B cell (primary cell): ENCODE results near the gene CAMK2B. TPM values are rescaled to one million over a fixed set of nuclear protein-coding genes. Genes with fewer than 3 reads are reported as not detected.
A peak's percentile ranks its signal among the peaks of the same experiment; 100 is the strongest.

Source experiments
- ATAC-seq: fragments of 200-7000 bp; cut with Tn5 transposase; one replicate; pipeline ENCODE4 v1.10.0; 2021; ENCODE audit warnings: low read depth, mild to moderate bottlenecking, moderate number of reproducible peaks, moderate library complexity
- CTCF ChIA-PET: fragments of 350-600 bp; sonication (Branson Sonifier 250); formaldehyde crosslinking; loops from one replicate; lab custom pipeline; 2021; ENCODE audit warnings: antibody characterized with exemption, inconsistent platforms; lab: Charles Lee
- POLR2A ChIA-PET: fragments of 350-600 bp; sonication (Branson Sonifier 250); formaldehyde crosslinking; loops from one replicate; lab custom pipeline; 2021; ENCODE audit warnings: antibody characterized with exemption; lab: Charles Lee
- DNase-seq: peaks from one replicate; pipeline ENCODE4 v3.0.0; 2013
- H2AFZ ChIP-seq: 2 replicates; pipeline ENCODE4 v1.6.1; 2012; ENCODE audit warnings: mild to moderate bottlenecking, low read depth, low read length; ENCODE audit not compliant: insufficient read depth, poor library complexity, severe bottlenecking
- H3K27ac ChIP-seq, 2 donors: 1 replicate in 1 of 2; 2 replicates in 1 of 2; pipeline ENCODE4 v1.5.1; 2012 to 2013; ENCODE audit warnings: low read length in 2 of 2, mild to moderate bottlenecking in 2 of 2, moderate library complexity in 1 of 2
- H3K27me3 ChIP-seq, 4 experiments: fragments of 200-600 bp in 1 of 4; sonication (generic) in 1 of 4; replicated peaks in 1 of 4; 1 replicate in 2 of 4; 2 replicates in 2 of 4; pipeline versions ENCODE4 v1.6.1 to v1.7.0; 2013 to 2016; ENCODE audit warnings: low read length in 3 of 4, mild to moderate bottlenecking in 2 of 4, mixed read lengths in 1 of 4, moderate library complexity in 1 of 4; ENCODE audit not compliant: insufficient read depth in 4 of 4, control insufficient read depth in 3 of 4; ENCODE audit errors: control extremely low read depth in 1 of 4
- H3K36me3 ChIP-seq, 2 experiments: replicated peaks in 1 of 2; 1 replicate in 1 of 2; 2 replicates in 1 of 2; pipeline versions ENCODE4 v1.6.1 to v1.7.1; 2013; ENCODE audit warnings: low read length in 1 of 2; ENCODE audit not compliant: insufficient read depth in 2 of 2, control insufficient read depth in 1 of 2; ENCODE audit errors: control extremely low read depth in 1 of 2, extremely low read depth in 1 of 2
- H3K4me1 ChIP-seq, 2 donors: fragments of 200-600 bp in 1 of 2; sonication (generic) in 1 of 2; 1 replicate in 1 of 2; 2 replicates in 1 of 2; pipeline versions ENCODE4 v1.5.1 to v1.6.1; 2013 to 2017; ENCODE audit warnings: low read length in 2 of 2; ENCODE audit not compliant: control insufficient read depth in 2 of 2, insufficient read depth in 2 of 2
- H3K4me2 ChIP-seq: replicated peaks from 2 replicates; pipeline ENCODE3; 2012; ENCODE audit warnings: mild to moderate bottlenecking, low read depth, low read length; ENCODE audit not compliant: poor library complexity, severe bottlenecking
- H3K4me3 ChIP-seq, 5 experiments: fragments of 200-600 bp in 1 of 5; sonication (generic) in 1 of 5; 1 replicate in 3 of 5; 2 replicates in 2 of 5; pipeline versions ENCODE4 v1.5.1 to v1.7.0; 2011 to 2016; ENCODE audit warnings: low read length in 4 of 5, mild to moderate bottlenecking in 4 of 5, low read depth in 2 of 5, control low read depth in 1 of 5, moderate library complexity in 1 of 5; ENCODE audit not compliant: insufficient read depth in 1 of 5; ENCODE audit errors: control extremely low read depth in 1 of 5, extremely low read depth in 1 of 5
- H3K79me2 ChIP-seq: fragments of 200-600 bp; sonication (generic); one replicate; pipeline ENCODE4 v1.6.0; 2016; ENCODE audit warnings: low read length; ENCODE audit not compliant: control insufficient read depth, insufficient read depth
- H3K9ac ChIP-seq: fragments of 200-600 bp; sonication (generic); 2 replicates; pipeline ENCODE4 v1.6.1; 2017; ENCODE audit warnings: mild to moderate bottlenecking, low read length, moderate library complexity
- H3K9me3 ChIP-seq, 3 donors: one replicate each; pipeline versions ENCODE4 v1.6.1 to v1.7.1; 2013; ENCODE audit warnings: low read length in 2 of 3; ENCODE audit not compliant: control insufficient read depth in 2 of 3, insufficient read depth in 1 of 3; ENCODE audit errors: control extremely low read depth in 1 of 3
- H4K20me1 ChIP-seq: 2 replicates; pipeline ENCODE4 v1.6.0; 2012; ENCODE audit warnings: mild to moderate bottlenecking, low read length; ENCODE audit not compliant: insufficient read depth, control insufficient read depth, poor library complexity, severe bottlenecking
- H3K27ac Mint-ChIP-seq: one replicate; pipeline ENCODE4 v1.8.0; 2021; ENCODE audit warnings: mixed read lengths
- H3K27me3 Mint-ChIP-seq: one replicate; pipeline ENCODE4 v1.8.0; 2021; ENCODE audit warnings: mixed read lengths
- H3K4me1 Mint-ChIP-seq: one replicate; pipeline ENCODE4 v1.8.0; 2021; ENCODE audit warnings: mixed read lengths
- H3K4me3 Mint-ChIP-seq: one replicate; pipeline ENCODE4 v1.8.0; 2021; ENCODE audit warnings: mixed read lengths
- H3K9me3 Mint-ChIP-seq: one replicate; pipeline ENCODE4 v1.8.0; 2022; ENCODE audit warnings: mixed read lengths; ENCODE audit not compliant: insufficient read depth
- EZH2 ChIP-seq: IDR thresholded peaks from 2 replicates; pipeline ENCODE4 v1.6.1; 2012; ENCODE audit warnings: borderline replicate concordance, low read depth, mild to moderate bottlenecking, moderate library complexity, low read length; ENCODE audit not compliant: insufficient read depth, poor library complexity, severe bottlenecking
- WGBS: methylation state at CpG from one replicate; pipeline ENCODE4 v1.1.5; 2013; ENCODE audit warnings: missing lambda C conversion rate; ENCODE audit not compliant: insufficient coverage; 5-methylcytosine and 5-hydroxymethylcytosine counted together
- intact Hi-C: fragments of 100-400 bp; cut with micrococcal nuclease; formaldehyde crosslinking; loops from one replicate; pipeline ENCODE4 v1.10.0; 2022
- polyA plus RNA-seq: library from polyadenylated mRNA; depleted of rRNA; stranded (reverse); fragments of >200 nt; gene quantifications from 2 replicates; pipeline ENCODE4 v1.2.3, GENCODE V29; 2012
- total RNA-seq, 2 donors: library from RNA; stranded (reverse); fragments of 120-200 nt in 1 of 2; gene quantifications; 1 replicate in 1 of 2; 2 replicates in 1 of 2; pipeline versions ENCODE4 v1.2.3 to v1.2.4, GENCODE V29; 2013 to 2022
- TF ChIP-seq, protein P1 (sequence below): fragments of 200-600 bp; IDR thresholded peaks from one replicate; pipeline ENCODE4 v1.8.0; 2022; ENCODE audit warnings: antibody characterized with exemption, mild to moderate bottlenecking

CAMK2B gene
- total and polyA plus RNA-seq, 2 donors (not counting 1 experiment from before 2014, with no cell fraction given): 0.42 TPM; not detected in 1

DNA sequence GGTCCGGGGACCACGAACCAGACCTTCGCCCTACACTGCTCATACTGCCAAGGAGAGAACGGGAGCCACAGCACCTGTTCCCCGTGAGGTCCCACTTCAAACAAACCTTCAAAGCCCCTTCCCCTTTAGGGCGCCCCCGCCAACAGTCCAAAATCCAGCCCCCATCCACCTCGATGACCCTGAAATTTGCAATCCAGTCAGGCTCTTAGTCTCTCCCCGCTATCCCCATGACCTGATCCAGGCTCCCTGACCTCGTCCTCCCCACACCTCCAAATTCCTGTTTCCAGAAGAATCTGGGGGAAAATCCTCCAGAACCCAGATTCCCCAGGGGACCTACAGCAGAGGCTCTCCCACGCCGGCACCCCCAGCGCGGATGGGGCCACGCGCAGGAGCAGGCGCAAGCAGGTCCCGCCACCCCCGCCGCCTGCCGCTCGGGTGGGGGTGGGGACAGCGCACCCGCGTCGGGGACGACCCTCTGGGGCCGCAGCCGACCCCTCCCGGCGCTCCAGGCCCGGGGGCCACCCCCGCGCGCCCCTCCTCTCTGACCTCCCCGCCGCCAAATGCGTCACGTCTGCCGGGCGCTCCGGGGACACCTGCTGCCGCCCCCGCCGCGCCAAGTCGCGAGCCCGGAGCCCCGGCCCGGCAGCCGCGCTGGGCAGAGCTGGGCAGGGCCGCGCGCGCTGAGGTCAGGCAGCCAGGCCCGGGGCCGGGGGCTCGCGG lies 753 bp downstream of the CAMK2B start:
- WGBS: 5% methylated on average over 61 of the region's 61 CpGs
- peak overlapping the region; percentile 61 for H3K4me2 ChIP-seq
- H3K27ac ChIP-seq: no peak overlapping the region
- H3K4me1 ChIP-seq: peaks cover 6 to 7% of the 10 kb centered on the region in 2 donors
- H3K9me3 ChIP-seq: peaks cover 0 to 5% (median 0%) of the 10 kb centered on the region in 3 donors
- no peak overlapping the region for H3K9ac ChIP-seq
- POLR2A ChIA-PET: no interaction called here
- no peaks in the 10 kb centered on the region for H3K36me3 ChIP-seq
- H2AFZ ChIP-seq: no peak overlapping the region
- Mint-ChIP-seq H3K9me3 (peaks cover 3% of the 10 kb centered on the region), H3K27ac (no peak overlapping the region), H3K4me3 (peak overlapping the region; percentile 71), H3K4me1 (peaks cover 15% of the 10 kb centered on the region), H3K27me3 (peaks cover 38% of the 10 kb centered on the region)
- CTCF ChIA-PET: no interaction called here
- no peak for TF ChIP-seq EZH2
- TF ChIP-seq, protein P1, sequence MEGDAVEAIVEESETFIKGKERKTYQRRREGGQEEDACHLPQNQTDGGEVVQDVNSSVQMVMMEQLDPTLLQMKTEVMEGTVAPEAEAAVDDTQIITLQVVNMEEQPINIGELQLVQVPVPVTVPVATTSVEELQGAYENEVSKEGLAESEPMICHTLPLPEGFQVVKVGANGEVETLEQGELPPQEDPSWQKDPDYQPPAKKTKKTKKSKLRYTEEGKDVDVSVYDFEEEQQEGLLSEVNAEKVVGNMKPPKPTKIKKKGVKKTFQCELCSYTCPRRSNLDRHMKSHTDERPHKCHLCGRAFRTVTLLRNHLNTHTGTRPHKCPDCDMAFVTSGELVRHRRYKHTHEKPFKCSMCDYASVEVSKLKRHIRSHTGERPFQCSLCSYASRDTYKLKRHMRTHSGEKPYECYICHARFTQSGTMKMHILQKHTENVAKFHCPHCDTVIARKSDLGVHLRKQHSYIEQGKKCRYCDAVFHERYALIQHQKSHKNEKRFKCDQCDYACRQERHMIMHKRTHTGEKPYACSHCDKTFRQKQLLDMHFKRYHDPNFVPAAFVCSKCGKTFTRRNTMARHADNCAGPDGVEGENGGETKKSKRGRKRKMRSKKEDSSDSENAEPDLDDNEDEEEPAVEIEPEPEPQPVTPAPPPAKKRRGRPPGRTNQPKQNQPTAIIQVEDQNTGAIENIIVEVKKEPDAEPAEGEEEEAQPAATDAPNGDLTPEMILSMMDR: no peak
- no peak for ATAC-seq
- no peaks in the 10 kb centered on the region for H3K79me2 ChIP-seq
- peak overlapping the region in 1 of 5 experiments; percentile 14 for H3K4me3 ChIP-seq
- H4K20me1 ChIP-seq: no peaks in the 10 kb centered on the region
- intact Hi-C loops: no loop called here
- H3K27me3 ChIP-seq: peaks cover 0 to 43% (median 7%) of the 10 kb centered on the region in 4 experiments
- DNase-seq: no peak

DNA sequence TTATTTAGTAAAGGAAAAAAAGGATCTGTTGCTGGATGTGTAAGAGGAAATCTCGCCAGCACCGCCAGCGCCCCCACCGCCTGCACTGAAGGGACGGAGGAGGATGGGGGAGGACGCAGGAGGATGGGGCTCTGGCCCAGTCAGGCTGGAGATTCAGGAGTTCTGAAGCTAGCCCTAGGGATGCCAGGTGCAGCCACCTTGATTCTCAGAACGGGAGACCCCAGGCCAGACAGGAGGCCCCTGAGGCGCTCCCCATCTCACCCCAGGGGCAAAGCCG lies 1.3 kb downstream of the CAMK2B start:
- H3K4me3 Mint-ChIP-seq: peak overlapping the region; percentile 71

More for the DNA sequence above, 1.3 kb downstream of the CAMK2B start:
- Histone ChIP-seq H3K27ac (no peak overlapping the region), H3K27me3 (peaks cover 0 to 39% (median 7%) of the 10 kb centered on the region in 4 experiments), H3K9me3 (peaks cover 0 to 5% (median 0%) of the 10 kb centered on the region in 3 donors), H3K79me2 (no peaks in the 10 kb centered on the region), H3K4me1 (peaks cover 6 to 7% of the 10 kb centered on the region in 2 donors), H4K20me1 (no peaks in the 10 kb centered on the region), H3K4me3 (no peak overlapping the region), H3K4me2 (no peak overlapping the region), H3K9ac (no peak overlapping the region), H3K36me3 (no peaks in the 10 kb centered on the region), H2AFZ (no peak overlapping the region)
- TF ChIP-seq, protein P1: no peak
- TF ChIP-seq EZH2: no peak
- 17% methylated on average over 9 of the region's 9 CpGs for WGBS
- CTCF ChIA-PET: no interaction called here
- Mint-ChIP-seq H3K27ac (no peak overlapping the region), H3K4me1 (peaks cover 15% of the 10 kb centered on the region), H3K27me3 (peaks cover 38% of the 10 kb centered on the region), H3K9me3 (peaks cover 3% of the 10 kb centered on the region)
- no peak for ATAC-seq
- intact Hi-C loops: no loop called here
- POLR2A ChIA-PET: no interaction called here
- DNase-seq: no peak
